ENCODE measurements around the gene TBX21.

The TBX21 gene

DNA sequence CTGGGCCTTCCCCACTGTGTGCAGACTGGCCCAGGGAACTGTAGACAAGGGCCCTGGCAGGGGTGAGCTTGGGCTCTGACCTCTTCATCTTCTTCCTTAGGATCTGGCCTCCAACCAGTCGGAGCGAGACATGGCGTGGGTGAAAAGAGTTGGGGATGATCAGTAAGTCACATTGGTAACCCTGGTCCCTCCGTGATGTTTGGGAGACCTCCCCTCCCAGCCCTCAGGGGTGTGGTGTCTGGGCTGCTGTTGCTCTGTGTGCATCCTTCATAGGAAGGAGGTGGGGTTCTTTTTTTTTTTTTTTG lies 33.5 kb upstream of the TBX21 start:
- no peak overlapping the region for H3K4me3 ChIP-seq (ENCODE audit: low read length)
- no peak for TF ChIP-seq CTCF (conservative IDR thresholded peaks at IDR 0.05; ENCODE audit: low read depth, low read length)
- DNase-seq (ENCODE audit: low read depth) = no peak

GRCh38 chr17:47700471-47701449 lies 32.3 kb upstream of the TBX21 start:
- DNase-seq (ENCODE audit: low read depth) = no peak
- no peak overlapping the region for H3K4me3 ChIP-seq (ENCODE audit: low read length)
- TF ChIP-seq CTCF (conservative IDR thresholded peaks at IDR 0.05; ENCODE audit: low read depth, low read length) = no peak

GRCh38 chr17:47701608-47702007 lies 31.4 kb upstream of the TBX21 start:
- DNase-seq (ENCODE audit: low read depth) = no peak
- TF ChIP-seq CTCF (conservative IDR thresholded peaks at IDR 0.05; ENCODE audit: low read depth, low read length) = no peak

DNA sequence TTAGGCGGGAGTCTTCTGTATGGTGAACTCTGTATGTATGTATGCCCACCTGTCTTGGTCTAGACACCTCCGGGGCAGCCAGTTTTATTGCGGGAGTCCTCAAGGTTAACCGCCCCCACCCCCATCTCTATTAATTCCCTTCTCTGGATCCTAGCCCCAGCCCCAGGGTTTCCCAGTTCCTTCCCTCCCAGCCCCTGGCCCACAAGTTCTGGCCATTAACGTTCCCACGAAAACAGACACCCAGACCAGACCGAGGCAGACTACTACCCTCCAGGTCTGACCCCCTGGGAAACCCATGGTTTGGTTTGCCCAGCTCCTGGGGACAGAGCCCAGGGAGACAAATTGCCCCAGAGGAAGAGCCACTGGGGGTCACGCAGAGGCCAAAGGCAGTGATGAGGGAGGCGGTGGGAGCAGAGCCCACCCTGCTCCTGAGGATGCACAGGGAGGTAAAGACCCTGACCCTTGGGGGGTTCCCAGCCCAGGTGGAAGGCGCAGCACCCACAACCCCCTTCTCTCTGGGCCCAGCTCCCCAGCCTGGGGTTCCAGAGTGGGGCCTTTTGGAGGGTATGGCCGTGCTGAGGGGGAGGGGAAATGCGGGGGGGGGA lies 30.5 kb upstream of the TBX21 start:
- DNase-seq (ENCODE audit: low read depth) = no peak
- no peak overlapping the region for H3K4me3 ChIP-seq (ENCODE audit: low read length)
- no peak for TF ChIP-seq CTCF (conservative IDR thresholded peaks at IDR 0.05; ENCODE audit: low read depth, low read length)

More at GRCh38 chr17:47701608-47702007, 31.4 kb upstream of the TBX21 start:
- no peak overlapping the region for H3K4me3 ChIP-seq (ENCODE audit: low read length)

- no peak overlapping the region for H3K4me3 ChIP-seq (ENCODE audit: low read length)
- TF ChIP-seq CTCF (conservative IDR thresholded peaks at IDR 0.05; ENCODE audit: low read depth, low read length) = no peak
Observed at GRCh38 chr17:47703191-47703591, 29.8 kb upstream of the TBX21 start.

DNA sequence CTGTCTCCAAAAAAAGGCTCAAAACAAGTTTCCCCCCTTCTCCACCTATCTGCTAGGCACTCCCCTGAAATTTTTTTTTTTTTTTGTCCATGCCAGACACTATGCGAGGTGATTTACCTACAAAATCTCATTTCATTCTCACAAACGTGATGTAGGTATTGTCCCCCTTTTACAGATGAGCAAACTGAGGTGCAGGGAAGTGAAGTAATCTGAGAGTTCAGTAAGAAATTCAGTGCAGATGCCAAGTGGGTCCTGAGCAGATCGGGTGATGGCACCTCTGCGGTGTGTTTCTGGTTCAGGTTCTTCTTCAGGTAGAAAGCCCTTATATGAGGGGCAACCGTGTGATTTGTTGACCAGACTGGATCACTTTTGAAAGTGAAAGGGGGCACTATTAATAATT lies 29.4 kb upstream of the TBX21 start:
- TF ChIP-seq CTCF (conservative IDR thresholded peaks at IDR 0.05; ENCODE audit: low read depth, low read length) = no peak
- no peak for DNase-seq (ENCODE audit: low read depth)
- H3K4me3 ChIP-seq (ENCODE audit: low read length) = no peak overlapping the region

More at GRCh38 chr17:47703191-47703591, 29.8 kb upstream of the TBX21 start:
- DNase-seq (ENCODE audit: low read depth) = no peak

- no peak overlapping the region for H3K4me3 ChIP-seq (ENCODE audit: low read length)
- no peak for DNase-seq (ENCODE audit: low read depth)
- TF ChIP-seq CTCF (conservative IDR thresholded peaks at IDR 0.05; ENCODE audit: low read depth, low read length) = no peak
Observed at GRCh38 chr17:47704116-47704515, 28.9 kb upstream of the TBX21 start.

Measured in retinal pigment epithelial cell (primary cell).